HCT116 (cell line): ENCODE results near the gene ZNF30. TPM values are rescaled to one million over a fixed set of nuclear protein-coding genes. Genes with fewer than 3 reads are reported as not detected.

Experiments
- ATAC-seq: fragments of 200-7000 bp; cut with Tn5 transposase; 2 replicates; pipeline ENCODE4 v1.9.1; 2020; ENCODE audit warnings: mild to moderate bottlenecking, moderate library complexity
- BruUV-seq: library from RNA; stranded (reverse); fragments of 400-500 nt; replicated peaks from 2 replicates; lab custom pipeline; 2021; lab: Mats Ljungman, UMichigan
- CTCF ChIA-PET: fragments of 300-600 bp; sonication (Branson Sonifier 250); formaldehyde crosslinking; loops from one replicate; lab custom pipeline; 2021; ENCODE audit warnings: antibody characterized with exemption; lab: Charles Lee
- POLR2A ChIA-PET: fragments of 300-600, 350-600 bp; sonication (Branson Sonifier 250); formaldehyde crosslinking; loops from one replicate; lab custom pipeline; 2021; ENCODE audit warnings: antibody characterized with exemption; lab: Charles Lee
- RAD21 ChIA-PET, 2 experiments: fragments of 300-600 bp; sonication (Branson Sonifier 250); formaldehyde crosslinking; loops; one replicate each; lab custom pipeline; 2023; ENCODE audit warnings: low total read pairs in 2 of 2; ENCODE audit not compliant: uncharacterized antibody in 2 of 2, unreplicated experiment in 2 of 2, low non-redundant PET in 1 of 2; lab: Charles Lee
- DNase-seq: peaks from one replicate; pipeline ENCODE4 v3.0.0-alpha.2; 2010; ENCODE audit warnings: low read depth, low spot score
- H2AFZ ChIP-seq: fragments of 200-600 bp; shearing (Covaris generic), sonication (generic); 2 replicates; pipeline ENCODE4 v1.6.1; 2017; ENCODE audit warnings: low read depth, mixed run types, mixed read lengths, antibody characterized with exemption, low read length; ENCODE audit not compliant: poor library complexity, severe bottlenecking
- H3K27ac ChIP-seq: 2 replicates; pipeline ENCODE4 v1.5.1; 2012; ENCODE audit warnings: low read depth, low read length
- H3K27me3 ChIP-seq: fragments of 200-600 bp; sonication (generic); 2 replicates; pipeline ENCODE4 v1.6.1; 2016; ENCODE audit warnings: mixed run types, low read length, mixed read lengths; ENCODE audit not compliant: insufficient read depth
- H3K36me3 ChIP-seq, 2 experiments: fragments of 200-500 bp in 1 of 2; fragments of 200-600 bp in 1 of 2; sonication (Bioruptor generic) in 1 of 2; sonication (generic) in 1 of 2; 2 replicates each; pipeline versions ENCODE4 v1.5.1 to v1.6.1; 2014 to 2016; ENCODE audit warnings: low read length in 2 of 2, inconsistent platforms in 1 of 2, mixed read lengths in 1 of 2, mixed run types in 1 of 2; ENCODE audit not compliant: insufficient read depth in 2 of 2, control insufficient read depth in 1 of 2
- H3K4me1 ChIP-seq, 2 experiments: fragments of 200-600 bp in 1 of 2; sonication (generic) in 1 of 2; 2 replicates each; pipeline versions ENCODE4 v1.5.1 to v1.6.1; 2012 to 2017; ENCODE audit warnings: low read length in 2 of 2, inconsistent platforms in 1 of 2, mild to moderate bottlenecking in 1 of 2, mixed read lengths in 1 of 2, mixed run types in 1 of 2, moderate library complexity in 1 of 2; ENCODE audit not compliant: insufficient read depth in 2 of 2, control insufficient read depth in 1 of 2
- H3K4me2 ChIP-seq: fragments of 200-600 bp; sonication (generic); 2 replicates; pipeline ENCODE4 v1.6.1; 2017; ENCODE audit warnings: mixed run types, low read length, mixed read lengths
- H3K4me3 ChIP-seq, 2 experiments: fragments of 200-600 bp in 1 of 2; sonication (generic) in 1 of 2; replicated peaks in 1 of 2; 2 replicates each; pipeline ENCODE4 v1.5.1; 2011 to 2016; ENCODE audit warnings: low read length in 2 of 2, control low read depth in 1 of 2, low read depth in 1 of 2, mild to moderate bottlenecking in 1 of 2, mixed read lengths in 1 of 2, mixed run types in 1 of 2
- H3K79me2 ChIP-seq: fragments of 200-600 bp; sonication (generic); 2 replicates; pipeline ENCODE4 v1.6.1; 2017; ENCODE audit warnings: mild to moderate bottlenecking, mixed run types, low read length, moderate library complexity, mixed read lengths; ENCODE audit not compliant: insufficient read depth
- H3K9ac ChIP-seq: fragments of 200-600 bp; sonication (generic); 2 replicates; pipeline ENCODE4 v1.6.1; 2016; ENCODE audit warnings: low read length, mixed read lengths
- H3K9me2 ChIP-seq: fragments of 200-600 bp; sonication (generic), shearing (Covaris generic); 2 replicates; pipeline ENCODE4 v1.6.1; 2017; ENCODE audit warnings: mixed run types, mild to moderate bottlenecking, moderate library complexity; ENCODE audit not compliant: insufficient read depth
- H3K9me3 ChIP-seq, 2 experiments: fragments of 200-500 bp in 1 of 2; fragments of 200-600 bp in 1 of 2; sonication (Bioruptor generic) in 1 of 2; sonication (generic) in 1 of 2; 2 replicates each; pipeline ENCODE4 v1.6.1; 2014 to 2017; ENCODE audit warnings: low read length in 2 of 2, mixed read lengths in 2 of 2, inconsistent platforms in 1 of 2, low read depth in 1 of 2, mild to moderate bottlenecking in 1 of 2, mixed run types in 1 of 2, moderate library complexity in 1 of 2; ENCODE audit not compliant: control insufficient read depth in 1 of 2, insufficient read depth in 1 of 2
- H4K20me1 ChIP-seq: fragments of 200-600 bp; sonication (generic), shearing (Covaris generic); 2 replicates; pipeline ENCODE4 v1.6.1; 2017; ENCODE audit warnings: mixed run types, mild to moderate bottlenecking, moderate library complexity; ENCODE audit not compliant: insufficient read depth
- ATF3 ChIP-seq: IDR thresholded peaks from 2 replicates; pipeline ENCODE4 v1.6.1; 2012
- CEBPB ChIP-seq: IDR thresholded peaks from 2 replicates; pipeline ENCODE4 v1.6.1; 2012; ENCODE audit warnings: low read depth
- CTCF ChIP-seq, 3 experiments: fragments of 200-600 bp in 1 of 3; sonication (generic) in 1 of 3; IDR thresholded peaks in 2 of 3; conservative IDR thresholded peaks in 1 of 3; 2 replicates each; pipeline ENCODE4 v1.5.1; 2012 to 2017; ENCODE audit warnings: low read depth in 2 of 3, low read length in 2 of 3, antibody characterized with exemption in 1 of 3, borderline replicate concordance in 1 of 3, control low read depth in 1 of 3, mild to moderate bottlenecking in 1 of 3, mixed read lengths in 1 of 3, mixed run types in 1 of 3, moderate library complexity in 1 of 3; ENCODE audit not compliant: insufficient read depth in 1 of 3
- EGR1 ChIP-seq: IDR thresholded peaks from 2 replicates; pipeline ENCODE4 v1.6.1; 2012; ENCODE audit warnings: low read depth
- ELF1 ChIP-seq: IDR thresholded peaks from 2 replicates; pipeline ENCODE4 v1.6.1; 2012; ENCODE audit warnings: low read depth, borderline replicate concordance
- EZH2 ChIP-seq: fragments of 200-600 bp; sonication (generic); IDR thresholded peaks from 2 replicates; pipeline ENCODE4 v1.6.1; 2017; ENCODE audit warnings: antibody characterized with exemption, mixed run types
- EZH2phosphoT487 ChIP-seq: fragments of 200-600 bp; IDR thresholded peaks from 2 replicates; pipeline ENCODE4 v1.6.1; 2018; ENCODE audit warnings: antibody characterized with exemption, borderline replicate concordance
- FOSL1 ChIP-seq: IDR thresholded peaks from 2 replicates; pipeline ENCODE4 v1.6.1; 2012; ENCODE audit warnings: low read depth
- JUND ChIP-seq: IDR thresholded peaks from 2 replicates; pipeline ENCODE4 v1.6.1; 2012
- MAX ChIP-seq: IDR thresholded peaks from 2 replicates; pipeline ENCODE4 v1.6.1; 2012
- POLR2AphosphoS5 ChIP-seq: IDR thresholded peaks from 2 replicates; pipeline ENCODE4 v1.6.1; 2011; ENCODE audit warnings: mild to moderate bottlenecking, low read depth, low read length, moderate library complexity
- RAD21 ChIP-seq: IDR thresholded peaks from 2 replicates; pipeline ENCODE4 v1.6.1; 2012; ENCODE audit warnings: low read depth, mild to moderate bottlenecking
- REST ChIP-seq: IDR thresholded peaks from 2 replicates; pipeline ENCODE4 v1.6.1; 2012; ENCODE audit warnings: low read depth
- SIN3A ChIP-seq: IDR thresholded peaks from 2 replicates; pipeline ENCODE4 v1.6.1; 2012; ENCODE audit warnings: low read depth
- SP1 ChIP-seq: IDR thresholded peaks from 2 replicates; pipeline ENCODE4 v1.6.1; 2012; ENCODE audit warnings: low read depth
- SRF ChIP-seq: IDR thresholded peaks from 2 replicates; pipeline ENCODE4 v1.6.1; 2012; ENCODE audit warnings: low read depth
- TCF7L2 ChIP-seq: IDR thresholded peaks from 2 replicates; pipeline ENCODE4 v1.7.0; 2011; ENCODE audit warnings: borderline replicate concordance, inconsistent platforms; ENCODE audit not compliant: insufficient read depth, insufficient read length; ENCODE audit errors: extremely low read depth
- ZBTB33 ChIP-seq: IDR thresholded peaks from 2 replicates; pipeline ENCODE4 v1.6.1; 2011; ENCODE audit warnings: mild to moderate bottlenecking, low read length, moderate library complexity; ENCODE audit not compliant: insufficient replicate concordance; ENCODE audit errors: extremely low read depth
- ZFX ChIP-seq: fragments of 450-650 bp; IDR thresholded peaks from 2 replicates; pipeline ENCODE4 v1.6.1; 2017
- ZNF274 ChIP-seq: fragments of 200-500 bp; sonication (Bioruptor generic); IDR thresholded peaks from 2 replicates; pipeline ENCODE4 v1.6.1; 2014; ENCODE audit warnings: mild to moderate bottlenecking, low read depth, low read length, inconsistent platforms
- intact Hi-C: fragments of 100-400 bp; cut with micrococcal nuclease; formaldehyde crosslinking; loops from 2 replicates; pipeline ENCODE4 v1.10.0; 2022
- total RNA-seq: library from RNA; stranded (reverse); gene quantifications from one replicate; pipeline ENCODE4 v1.2.1, GENCODE V29; 2021; ENCODE audit not compliant: unreplicated experiment

Gene ZNF30
- total RNA-seq, 1 experiment from 2014 or later, result 4.1 TPM

- Histone ChIP-seq H3K4me3 (no peak overlapping the region), H3K4me2 (no peak overlapping the region), H3K36me3 (no peaks in the 10 kb centered on the region), H3K27me3 (no peaks in the 10 kb centered on the region), H3K79me2 (no peaks in the 10 kb centered on the region), H3K27ac (no peak overlapping the region), H4K20me1 (no peaks in the 10 kb centered on the region), H3K9me3 (peaks cover 3 to 8% of the 10 kb centered on the region in 2 experiments; a peak in 2 of 4 replicates), H2AFZ (no peak overlapping the region), H3K9me2 (no peaks in the 10 kb centered on the region), H3K9ac (no peak overlapping the region), H3K4me1 (peaks cover 0 to 5% of the 10 kb centered on the region in 2 experiments; a peak in 1 of 4 replicates)
- TF ChIP-seq EZH2 (no peak), RAD21 (no peak), TCF7L2 (no peak), SP1 (no peak), ZFX (no peak), ELF1 (no peak), EZH2phosphoT487 (no peak), POLR2AphosphoS5 (no peak), ZBTB33 (no peak), MAX (no peak), CEBPB (no peak), CTCF (IDR thresholded peaks at IDR 0.05 in 2 of 3, conservative IDR thresholded peaks at IDR 0.05 in 1 of 3; ENCODE audit: borderline replicate concordance in 1 of 3, insufficient read depth in 1 of 3, low read depth in 2 of 3, low read length in 2 of 3) (no peak), SRF (no peak), SIN3A (no peak), JUND (no peak), ATF3 (no peak), EGR1 (no peak), ZNF274 (no peak), FOSL1 (no peak), REST (no peak)
- intact Hi-C loops, result loop anchor here (10.0 kb wide), 1 partner anchor 160 kb away; the partner anchor contains the start of genes FXYD1 and LGI4
- DNase-seq, result no peak
- ATAC-seq, result no peak
- no TSS peak for BruUV-seq
- ChIA-PET RAD21 (no interaction called here), CTCF (interaction anchor here (1.0 kb wide), 1 partner anchor 70 kb away, joined by 3 read pairs; no protein-coding TSS in a partner anchor), POLR2A (no interaction called here)
Observed at GRCh38 chr19:34974646-34975045, 47.9 kb downstream of the ZNF30 start.
